GM18508 (cell line): Measurements from ENCODE around the gene FAM43A.

Experiments used
- ATAC-seq: cut with Tn5 transposase; IDR thresholded peaks from one replicate; pipeline ENCODE4 v1.9.1; 2021; ENCODE audit warnings: moderate number of reproducible peaks; ENCODE audit not compliant: insufficient read depth, unreplicated experiment

FAM43A gene

GRCh38 chr3:194736896-194737600 is 51.4 kb downstream of the FAM43A start:
- no peak for ATAC-seq
